GM12878 (cell line): ENCODE results near the gene SUSD1.

Experiments used
- ATF2 ChIP-seq: IDR thresholded peaks from 2 replicates; pipeline ENCODE4 v1.6.1; 2012; ENCODE audit warnings: low read length, inconsistent platforms
- CBFB ChIP-seq: IDR thresholded peaks from 2 replicates; pipeline ENCODE4 v1.6.1; 2016; ENCODE audit warnings: antibody characterized with exemption, low read depth
- CEBPB ChIP-seq, 2 experiments: fragments of 150-350 bp in 1 of 2; IDR thresholded peaks; 2 replicates each; pipeline ENCODE4 v1.6.1; 2012 to 2014; ENCODE audit warnings: low read depth in 2 of 2, low read length in 2 of 2, borderline replicate concordance in 1 of 2, inconsistent platforms in 1 of 2
- CHD2 ChIP-seq: IDR thresholded peaks from 2 replicates; pipeline ENCODE4 v1.6.1; 2011; ENCODE audit warnings: low read depth, low read length, improper control_type of control experiment, borderline replicate concordance
- CREB1 ChIP-seq: IDR thresholded peaks from 2 replicates; pipeline ENCODE4 v1.6.1; 2012; ENCODE audit warnings: low read depth, mild to moderate bottlenecking, inconsistent platforms
- CTCF ChIP-seq, 3 experiments: IDR thresholded peaks in 2 of 3; conservative IDR thresholded peaks in 1 of 3; 2 replicates each; pipeline ENCODE4 v1.5.1; 2011; ENCODE audit warnings: low read depth in 3 of 3, low read length in 3 of 3, mild to moderate bottlenecking in 3 of 3, control low read depth in 2 of 3, moderate library complexity in 2 of 3, inconsistent platforms in 1 of 3, mixed read lengths in 1 of 3; ENCODE audit not compliant: control insufficient read depth in 2 of 3, insufficient read depth in 1 of 3; ENCODE audit errors: extremely low read depth in 1 of 3
- EP300 ChIP-seq, 2 experiments: fragments of 150-350 bp in 1 of 2; IDR thresholded peaks; 2 replicates each; pipeline ENCODE4 v1.6.1; 2011 to 2012; ENCODE audit warnings: low read depth in 2 of 2, low read length in 2 of 2, borderline replicate concordance in 1 of 2, improper control_type of control experiment in 1 of 2, inconsistent platforms in 1 of 2; ENCODE audit not compliant: control insufficient read depth in 1 of 2
- EZH2 ChIP-seq: IDR thresholded peaks from 2 replicates; pipeline ENCODE4 v1.6.1; 2012; ENCODE audit warnings: low read depth, mild to moderate bottlenecking, control low read depth, inconsistent platforms, low read length, borderline replicate concordance; ENCODE audit not compliant: control insufficient read depth
- NBN ChIP-seq: fragments of 450-650 bp; IDR thresholded peaks from 2 replicates; pipeline ENCODE4 v1.6.1; 2016
- POLR2A ChIP-seq: IDR thresholded peaks from 2 replicates; pipeline ENCODE4 v1.6.1; 2011; ENCODE audit warnings: low read depth, mild to moderate bottlenecking, low read length
- TF ChIP-seq, protein P1 (sequence below): IDR thresholded peaks from 2 replicates; pipeline ENCODE4 v1.6.1; 2012; ENCODE audit warnings: low read depth, low read length, improper control_type of control experiment

DNA sequence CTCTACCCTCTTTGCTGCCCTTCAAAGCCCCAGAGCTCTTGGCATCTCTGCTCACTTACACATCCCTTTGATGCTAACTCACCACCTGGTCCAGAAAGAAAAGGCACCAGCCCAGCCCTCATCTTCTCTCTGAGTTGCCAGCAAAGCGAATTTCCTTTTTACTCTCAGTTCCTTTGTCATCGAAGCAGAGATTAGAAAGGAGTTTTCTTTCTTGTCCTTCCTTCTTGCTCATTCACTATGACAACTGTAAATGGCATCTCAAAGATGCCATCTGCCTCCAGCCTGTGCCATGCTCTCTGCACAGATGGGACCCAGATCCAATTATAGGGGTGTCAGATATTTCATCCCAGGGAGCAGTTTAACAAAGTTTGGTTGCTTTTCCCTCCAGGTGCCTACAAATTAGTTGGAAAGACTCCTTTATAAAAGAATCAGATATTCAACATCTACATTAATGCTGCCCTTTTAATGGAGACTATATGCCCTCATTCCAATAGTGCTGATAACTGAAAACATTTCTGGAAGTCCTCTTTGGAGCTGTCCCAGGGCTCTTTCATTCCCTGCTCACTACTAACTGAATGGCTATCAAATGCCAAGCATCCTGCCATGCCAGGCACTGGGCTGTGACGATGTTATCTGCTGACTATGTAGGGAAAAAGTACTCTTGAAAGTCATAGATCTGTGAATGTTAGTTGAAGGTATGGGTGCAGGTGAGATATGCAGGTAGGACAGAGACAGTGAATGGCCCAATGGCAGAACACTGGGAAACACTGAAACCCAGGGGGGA lies 58.9 kb downstream of the SUSD1 start:
- no peak for TF ChIP-seq ATF2
- TF ChIP-seq, protein P1, sequence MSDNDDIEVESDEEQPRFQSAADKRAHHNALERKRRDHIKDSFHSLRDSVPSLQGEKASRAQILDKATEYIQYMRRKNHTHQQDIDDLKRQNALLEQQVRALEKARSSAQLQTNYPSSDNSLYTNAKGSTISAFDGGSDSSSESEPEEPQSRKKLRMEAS = no peak
- TF ChIP-seq CHD2 = no peak
- TF ChIP-seq CREB1 = no peak
- no peak for TF ChIP-seq EP300 (IDR thresholded peaks at IDR 0.05; ENCODE audit: borderline replicate concordance in 1 of 2, control insufficient read depth in 1 of 2, low read depth in 2 of 2, low read length in 2 of 2)
- TF ChIP-seq CTCF (IDR thresholded peaks at IDR 0.05 in 2 of 3, conservative IDR thresholded peaks at IDR 0.05 in 1 of 3; ENCODE audit: control insufficient read depth in 2 of 3, extremely low read depth in 1 of 3, insufficient read depth in 1 of 3, low read depth in 3 of 3, low read length in 3 of 3) = no peak
- TF ChIP-seq POLR2A = no peak
- TF ChIP-seq EZH2 = no peak
- TF ChIP-seq CBFB = no peak
- TF ChIP-seq CEBPB (IDR thresholded peaks at IDR 0.05; ENCODE audit: borderline replicate concordance in 1 of 2, low read depth in 2 of 2, low read length in 2 of 2) = no peak
- TF ChIP-seq NBN = no peak
